H1 (cell line): ENCODE results near the gene RPS17. TPM values are rescaled to one million over a fixed set of nuclear protein-coding genes. Genes with fewer than 3 reads are reported as not detected.

Experiments
- CEBPB ChIP-seq: IDR thresholded peaks from 2 replicates; pipeline ENCODE4 v1.6.1; 2012; ENCODE audit warnings: low read depth, low read length
- FOSL1 ChIP-seq: IDR thresholded peaks from 2 replicates; pipeline ENCODE4 v1.6.1; 2011; ENCODE audit warnings: mild to moderate bottlenecking, low read depth, low read length, moderate library complexity; ENCODE audit not compliant: insufficient read depth
- GABPA ChIP-seq: IDR thresholded peaks from 2 replicates; pipeline ENCODE4 v1.6.1; 2011; ENCODE audit warnings: mild to moderate bottlenecking, low read length, moderate library complexity, borderline replicate concordance; ENCODE audit not compliant: insufficient read depth
- SP4 ChIP-seq: IDR thresholded peaks from 2 replicates; pipeline ENCODE4 v1.6.1; 2012; ENCODE audit warnings: low read length, inconsistent platforms
- TAF1 ChIP-seq: IDR thresholded peaks from 2 replicates; pipeline ENCODE4 v1.6.1; 2011; ENCODE audit warnings: mild to moderate bottlenecking, low read depth, low read length
- TBP ChIP-seq: IDR thresholded peaks from 2 replicates; pipeline ENCODE4 v1.6.1; 2011; ENCODE audit warnings: low read depth, low read length, improper control_type of control experiment
- polyA plus RNA-seq, 7 experiments: library from polyadenylated mRNA; depleted of rRNA in 3 of 7; stranded (reverse) in 5 of 7; unstranded in 2 of 7; fragments of >200 nt in 5 of 7; fragments of 200-250 nt in 2 of 7; gene quantifications; 1 replicate in 5 of 7; 2 replicates in 1 of 7; 4 replicates in 1 of 7; pipeline versions ENCODE4 v1.2.1 to v1.2.3, GENCODE V29; 2011 to 2013; ENCODE audit warnings: missing spikeins in 2 of 7, mixed read lengths in 2 of 7
- total RNA-seq: library from RNA; stranded (reverse); fragmentation: NEBNext Ultra II Directional; extraction: Animal tissue kit (Norgen Biotek cat#: 25700); gene quantifications from 2 replicates; pipeline ENCODE4 v1.2.1, GENCODE V29; 2021
- TF ChIP-seq, protein P1 (sequence below), 3 experiments: IDR thresholded peaks; 1 replicate in 2 of 3; 2 replicates in 1 of 3; pipeline versions ENCODE4 v1.5.1 to v1.6.1; 2011; ENCODE audit warnings: low read length in 3 of 3, mild to moderate bottlenecking in 3 of 3, inconsistent platforms in 2 of 3, low read depth in 1 of 3, moderate library complexity in 1 of 3; ENCODE audit not compliant: insufficient read depth in 1 of 3; ENCODE audit errors: control extremely low read depth in 1 of 3

RPS17 gene
- total and polyA plus RNA-seq, 2 of the 8 experiments (the other 6 are each of a cell fraction or from before 2014, with no cell fraction given), result 2,416 to 5,590 TPM

DNA sequence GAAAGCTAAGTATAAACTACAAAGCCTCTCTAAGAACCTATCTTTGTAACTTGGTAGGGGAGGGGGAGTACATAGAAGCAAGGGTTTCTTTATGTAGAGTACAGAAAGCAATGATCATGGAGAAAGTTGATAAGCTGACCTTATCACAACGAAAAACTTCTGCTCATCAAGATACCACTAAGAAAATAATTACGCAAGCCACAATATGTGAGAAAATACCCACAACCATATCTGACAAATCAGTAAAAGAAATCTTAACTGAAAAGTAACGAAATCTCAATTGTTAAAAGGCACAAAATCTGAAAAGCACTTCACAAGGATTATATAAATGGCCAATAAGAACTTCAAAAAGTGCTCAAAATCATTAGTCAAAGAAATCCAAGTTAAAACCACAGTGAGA is 35.1 kb upstream of the RPS17 start (continued):
- no peak for TF ChIP-seq GABPA
- TF ChIP-seq CEBPB, result no peak
- TF ChIP-seq, protein P1, sequence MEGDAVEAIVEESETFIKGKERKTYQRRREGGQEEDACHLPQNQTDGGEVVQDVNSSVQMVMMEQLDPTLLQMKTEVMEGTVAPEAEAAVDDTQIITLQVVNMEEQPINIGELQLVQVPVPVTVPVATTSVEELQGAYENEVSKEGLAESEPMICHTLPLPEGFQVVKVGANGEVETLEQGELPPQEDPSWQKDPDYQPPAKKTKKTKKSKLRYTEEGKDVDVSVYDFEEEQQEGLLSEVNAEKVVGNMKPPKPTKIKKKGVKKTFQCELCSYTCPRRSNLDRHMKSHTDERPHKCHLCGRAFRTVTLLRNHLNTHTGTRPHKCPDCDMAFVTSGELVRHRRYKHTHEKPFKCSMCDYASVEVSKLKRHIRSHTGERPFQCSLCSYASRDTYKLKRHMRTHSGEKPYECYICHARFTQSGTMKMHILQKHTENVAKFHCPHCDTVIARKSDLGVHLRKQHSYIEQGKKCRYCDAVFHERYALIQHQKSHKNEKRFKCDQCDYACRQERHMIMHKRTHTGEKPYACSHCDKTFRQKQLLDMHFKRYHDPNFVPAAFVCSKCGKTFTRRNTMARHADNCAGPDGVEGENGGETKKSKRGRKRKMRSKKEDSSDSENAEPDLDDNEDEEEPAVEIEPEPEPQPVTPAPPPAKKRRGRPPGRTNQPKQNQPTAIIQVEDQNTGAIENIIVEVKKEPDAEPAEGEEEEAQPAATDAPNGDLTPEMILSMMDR (IDR thresholded peaks at IDR 0.05; ENCODE audit: control extremely low read depth in 1 of 3, insufficient read depth in 1 of 3, low read depth in 1 of 3, low read length in 3 of 3), result no peak
- TF ChIP-seq TBP, result no peak
- no peak for TF ChIP-seq FOSL1
- no peak for TF ChIP-seq TAF1
- TF ChIP-seq SP4, result no peak
